H1 (cell line): ENCODE results near the gene PGBD5. TPM values are rescaled to one million over a fixed set of nuclear protein-coding genes. Genes with fewer than 3 reads are reported as not detected.

Experiments
- CTCF ChIA-PET: fragments of 300-600 bp; sonication (Branson Sonifier 250); formaldehyde crosslinking; loops from one replicate; lab custom pipeline; 2021; ENCODE audit not compliant: partially characterized antibody; lab: Charles Lee
- POLR2A ChIA-PET: fragments of 300-600 bp; sonication (Branson Sonifier 250); formaldehyde crosslinking; loops from one replicate; lab custom pipeline; 2021; ENCODE audit warnings: inconsistent platforms; ENCODE audit not compliant: partially characterized antibody; lab: Charles Lee
- DNase-seq, 2 experiments: peaks; one replicate each; pipeline versions ENCODE4 v3.0.0 to v3.0.0-alpha.2; 2010 to 2022; ENCODE audit warnings: low spot score in 2 of 2, low read depth in 1 of 2, mixed read lengths in 1 of 2
- FAIRE-seq: peaks from 2 replicates; lab custom pipeline; 2011; peaks lifted over from hg19 to GRCh38; lab: Jason Lieb, UNC
- H2AFZ ChIP-seq: 2 replicates; pipeline ENCODE4 v1.8.1; 2012; ENCODE audit warnings: low read length, inconsistent platforms
- H2AK5ac ChIP-seq: 2 replicates; pipeline ENCODE4 v1.6.1; 2013; ENCODE audit warnings: low read depth, low read length
- H2BK120ac ChIP-seq: replicated peaks from 2 replicates; pipeline ENCODE3; 2013; ENCODE audit warnings: low read depth, low read length, inconsistent platforms
- H2BK12ac ChIP-seq: 2 replicates; pipeline ENCODE4 v1.6.1; 2013; ENCODE audit warnings: low read depth, low read length
- H2BK15ac ChIP-seq: 2 replicates; pipeline ENCODE4 v1.6.1; 2013; ENCODE audit warnings: low read length
- H2BK20ac ChIP-seq: 2 replicates; pipeline ENCODE4 v1.6.1; 2013; ENCODE audit warnings: low read length
- H2BK5ac ChIP-seq: 2 replicates; pipeline ENCODE4 v1.6.1; 2013; ENCODE audit warnings: low read depth, low read length
- H3K14ac ChIP-seq: 2 replicates; pipeline ENCODE4 v1.6.1; 2013; ENCODE audit warnings: inconsistent platforms; ENCODE audit not compliant: insufficient read length
- H3K18ac ChIP-seq: 2 replicates; pipeline ENCODE4 v1.6.1; 2013; ENCODE audit warnings: low read length; ENCODE audit errors: extremely low read depth
- H3K23ac ChIP-seq: 2 replicates; pipeline ENCODE4 v1.6.1; 2013; ENCODE audit warnings: inconsistent platforms; ENCODE audit not compliant: insufficient read length
- H3K23me2 ChIP-seq: 2 replicates; pipeline ENCODE4 v1.6.1; 2013; ENCODE audit warnings: low read depth, low read length
- H3K27ac ChIP-seq: 2 replicates; pipeline ENCODE4 v1.6.1; 2011; ENCODE audit warnings: low read depth, low read length, inconsistent platforms
- H3K27me3 ChIP-seq, 4 experiments: replicated peaks in 1 of 4; 1 replicate in 1 of 4; 2 replicates in 3 of 4; pipeline versions ENCODE4 v1.6.1 to v1.8.1; 2011 to 2013; ENCODE audit warnings: low read length in 3 of 4, mild to moderate bottlenecking in 3 of 4, inconsistent platforms in 2 of 4, mixed read lengths in 2 of 4, moderate library complexity in 1 of 4; ENCODE audit not compliant: control insufficient read depth in 3 of 4, insufficient read depth in 3 of 4; ENCODE audit errors: extremely low read depth in 1 of 4
- H3K36me3 ChIP-seq, 4 experiments: 2 replicates each; pipeline versions ENCODE4 v1.6.1 to v1.8.1; 2011 to 2013; ENCODE audit warnings: mild to moderate bottlenecking in 4 of 4, low read length in 3 of 4, moderate library complexity in 2 of 4, control low read depth in 1 of 4, inconsistent platforms in 1 of 4; ENCODE audit not compliant: insufficient read depth in 4 of 4, control insufficient read depth in 2 of 4
- H3K4ac ChIP-seq: replicated peaks from 2 replicates; pipeline ENCODE3; 2013; ENCODE audit warnings: low read length, low read depth, mixed read lengths, inconsistent platforms; ENCODE audit not compliant: insufficient read length
- H3K4me1 ChIP-seq, 4 experiments: replicated peaks in 1 of 4; 1 replicate in 1 of 4; 2 replicates in 3 of 4; pipeline versions ENCODE4 v1.6.1 to v1.8.1; 2011 to 2013; ENCODE audit warnings: low read length in 3 of 4, inconsistent platforms in 2 of 4, mixed read lengths in 1 of 4; ENCODE audit not compliant: insufficient read depth in 4 of 4, control insufficient read depth in 3 of 4
- H3K4me2 ChIP-seq, 2 experiments: 2 replicates each; pipeline versions ENCODE4 v1.6.1 to v1.8.1; 2011 to 2013; ENCODE audit warnings: low read depth in 2 of 2, low read length in 2 of 2, control low read depth in 1 of 2, inconsistent platforms in 1 of 2, mild to moderate bottlenecking in 1 of 2; ENCODE audit not compliant: insufficient read depth in 1 of 2
- H3K4me3 ChIP-seq, 4 experiments: fragments of 200-600, 300-600 bp in 1 of 4; sonication (generic), shearing (Covaris generic), sonication (Bioruptor Twin) in 1 of 4; 2 replicates each; pipeline versions ENCODE4 v1.5.1 to v1.8.1; 2011 to 2016; ENCODE audit warnings: low read length in 4 of 4, low read depth in 3 of 4, control low read depth in 2 of 4, inconsistent platforms in 2 of 4, mild to moderate bottlenecking in 2 of 4, mixed read lengths in 1 of 4, moderate library complexity in 1 of 4; ENCODE audit not compliant: insufficient read depth in 2 of 4; ENCODE audit errors: extremely low read depth in 1 of 4
- H3K56ac ChIP-seq: replicated peaks from 2 replicates; pipeline ENCODE3; 2013; ENCODE audit warnings: low read depth, mild to moderate bottlenecking, mixed read lengths, low read length, inconsistent platforms; ENCODE audit not compliant: insufficient read length
- H3K79me1 ChIP-seq: 2 replicates; pipeline ENCODE4 v1.6.1; 2013; ENCODE audit warnings: low read depth, low read length, control low read depth
- H3K79me2 ChIP-seq, 2 experiments: 2 replicates each; pipeline versions ENCODE4 v1.6.1 to v1.8.1; 2012 to 2013; ENCODE audit warnings: low read length in 2 of 2, mild to moderate bottlenecking in 2 of 2, inconsistent platforms in 1 of 2; ENCODE audit not compliant: insufficient read depth in 2 of 2, control insufficient read depth in 1 of 2
- H3K9ac ChIP-seq, 4 experiments: replicated peaks in 1 of 4; 1 replicate in 1 of 4; 2 replicates in 3 of 4; pipeline versions ENCODE4 v1.6.1 to v1.8.1; 2011 to 2013; ENCODE audit warnings: low read depth in 3 of 4, low read length in 3 of 4, control low read depth in 2 of 4, mild to moderate bottlenecking in 2 of 4, moderate library complexity in 2 of 4, inconsistent platforms in 1 of 4; ENCODE audit errors: extremely low read depth in 1 of 4
- H3K9me3 ChIP-seq, 2 experiments: 2 replicates each; pipeline versions ENCODE4 v1.6.1 to v1.8.1; 2012 to 2013; ENCODE audit warnings: mild to moderate bottlenecking in 2 of 2, moderate library complexity in 2 of 2, control low read depth in 1 of 2, inconsistent platforms in 1 of 2, low read depth in 1 of 2, low read length in 1 of 2, mixed read lengths in 1 of 2; ENCODE audit not compliant: insufficient read depth in 2 of 2
- H4K20me1 ChIP-seq, 2 experiments: replicated peaks in 1 of 2; 2 replicates each; pipeline versions ENCODE3 to v1.8.1; 2011 to 2013; ENCODE audit warnings: inconsistent platforms in 2 of 2, low read length in 2 of 2, mild to moderate bottlenecking in 1 of 2; ENCODE audit not compliant: insufficient read depth in 2 of 2, control insufficient read depth in 1 of 2
- H4K5ac ChIP-seq: 2 replicates; pipeline ENCODE4 v1.6.1; 2013; ENCODE audit warnings: low read length, low read depth, mixed read lengths, inconsistent platforms; ENCODE audit not compliant: insufficient read length
- H4K8ac ChIP-seq: 2 replicates; pipeline ENCODE4 v1.8.0; 2013; ENCODE audit warnings: mild to moderate bottlenecking, moderate library complexity, low read length, inconsistent platforms; ENCODE audit not compliant: insufficient read depth; ENCODE audit errors: extremely low read depth
- H4K91ac ChIP-seq: replicated peaks from 2 replicates; pipeline ENCODE3; 2013; ENCODE audit warnings: low read length, mixed read lengths, inconsistent platforms; ENCODE audit not compliant: insufficient read length
- ASH2L ChIP-seq: fragments of 200-600, 300-600 bp; sonication (generic); IDR thresholded peaks from one replicate; pipeline ENCODE4 v1.7.1; 2017; ENCODE audit warnings: low read length
- CREB1 ChIP-seq: IDR thresholded peaks from 2 replicates; pipeline ENCODE4 v1.6.1; 2012; ENCODE audit warnings: inconsistent platforms
- FOSL1 ChIP-seq: IDR thresholded peaks from 2 replicates; pipeline ENCODE4 v1.6.1; 2011; ENCODE audit warnings: mild to moderate bottlenecking, low read depth, low read length, moderate library complexity; ENCODE audit not compliant: insufficient read depth
- KDM4A ChIP-seq: IDR thresholded peaks from one replicate; pipeline ENCODE4 v1.7.1; 2012; ENCODE audit warnings: low read depth, mild to moderate bottlenecking, moderate library complexity, low read length, inconsistent platforms; ENCODE audit not compliant: severe bottlenecking
- POLR2AphosphoS5 ChIP-seq: IDR thresholded peaks from 2 replicates; pipeline ENCODE4 v1.6.1; 2011; ENCODE audit warnings: low read depth, low read length
- SP2 ChIP-seq: IDR thresholded peaks from 2 replicates; pipeline ENCODE4 v1.6.1; 2012; ENCODE audit warnings: mild to moderate bottlenecking, low read length, inconsistent platforms
- WGBS, 2 experiments: shearing (Covaris generic) in 1 of 2; methylation state at CpG; one replicate each; pipeline versions ENCODE4 v1.1.6 to v1.1.7; 2013 to 2015; ENCODE audit warnings: low lambda C conversion rate in 2 of 2, mixed read lengths in 2 of 2, inconsistent platforms in 1 of 2, low coverage in 1 of 2, missing lambda C conversion rate in 1 of 2; ENCODE audit not compliant: insufficient replicate concordance in 2 of 2, insufficient coverage in 1 of 2, insufficient read length in 1 of 2; ENCODE audit errors: extremely low coverage in 1 of 2, missing lambda C conversion rate in 1 of 2; 5-methylcytosine and 5-hydroxymethylcytosine counted together
- polyA plus RNA-seq, 7 experiments: library from polyadenylated mRNA; depleted of rRNA in 3 of 7; stranded (reverse) in 5 of 7; unstranded in 2 of 7; fragments of >200 nt in 5 of 7; fragments of 200-250 nt in 2 of 7; gene quantifications; 1 replicate in 5 of 7; 2 replicates in 1 of 7; 4 replicates in 1 of 7; pipeline versions ENCODE4 v1.2.1 to v1.2.3, GENCODE V29; 2011 to 2013; ENCODE audit warnings: missing spikeins in 2 of 7, mixed read lengths in 2 of 7
- total RNA-seq: library from RNA; stranded (reverse); fragmentation: NEBNext Ultra II Directional; extraction: Animal tissue kit (Norgen Biotek cat#: 25700); gene quantifications from 2 replicates; pipeline ENCODE4 v1.2.1, GENCODE V29; 2021

The PGBD5 gene
- total and polyA plus RNA-seq, 2 of the 8 experiments (the other 6 are each of a cell fraction or from before 2014, with no cell fraction given), result 16.3 to 18.4 TPM

DNA sequence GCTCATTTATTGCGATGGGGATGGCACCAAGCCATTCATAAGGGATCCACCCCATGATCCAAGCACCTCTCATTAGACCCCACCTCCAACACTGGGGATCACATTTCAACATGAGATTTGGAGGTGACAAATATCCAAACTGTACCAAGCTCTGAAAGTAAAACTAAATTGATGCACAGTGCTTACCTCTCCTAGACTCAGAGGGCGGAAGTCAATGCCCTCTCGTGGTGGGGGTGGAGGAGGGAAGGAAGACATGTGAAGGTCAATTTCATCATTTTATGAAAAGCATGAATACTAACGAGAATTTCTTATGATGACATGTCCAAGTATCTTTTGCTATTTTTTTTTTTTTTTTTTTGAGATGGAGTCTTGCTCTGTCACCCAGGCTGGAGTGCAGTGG is 120.0 kb downstream of the PGBD5 start:
- H3K27ac ChIP-seq, result no peak overlapping the region
- no peak for FAIRE-seq
- POLR2A ChIA-PET, result interaction anchor here (0.7 to 1.4 kb wide), 2 partner anchors 22 to 870 kb away, joined by 3 read pairs; no protein-coding TSS in a partner anchor

More for the DNA sequence above, 120.0 kb downstream of the PGBD5 start:
- Histone ChIP-seq H3K79me1 (no peaks in the 10 kb centered on the region), H3K27me3 (no peaks in the 10 kb centered on the region), H2BK20ac (no peak overlapping the region), H2BK15ac (no peak overlapping the region), H3K4me2 (no peak overlapping the region), H3K79me2 (no peaks in the 10 kb centered on the region), H3K4me1 (peaks cover 0 to 2% (median 0%) of the 10 kb centered on the region in 4 experiments; a peak in 1 of 7 replicates), H3K18ac (no peak overlapping the region), H3K36me3 (no peaks in the 10 kb centered on the region), H4K20me1 (no peaks in the 10 kb centered on the region), H4K91ac (no peak overlapping the region), H3K9me3 (no peaks in the 10 kb centered on the region), H3K23ac (no peak overlapping the region), H3K4me3 (no peak overlapping the region), H3K14ac (no peak overlapping the region), H2BK5ac (no peak overlapping the region), H4K5ac (no peak overlapping the region), H2BK120ac (no peak overlapping the region), H2AK5ac (no peak overlapping the region), H2BK12ac (no peak overlapping the region), H3K9ac (no peak overlapping the region), H4K8ac (no peak overlapping the region), H3K56ac (no peak overlapping the region), H3K23me2 (no peaks in the 10 kb centered on the region), H3K4ac (no peak overlapping the region), H2AFZ (no peak overlapping the region)
- CTCF ChIA-PET, result interaction anchor here (0.7 to 1.6 kb wide), 6 partner anchors 9 to 1983 kb away, joined by 3 to 5 read pairs (median 3); no protein-coding TSS in a partner anchor
- WGBS, 2 experiments, result 94% methylated on average over 3 of the region's 4 CpGs; no CpG with 5 or more reads in 1 of the 2 experiments
- no peak for DNase-seq
- TF ChIP-seq SP2 (no peak), FOSL1 (no peak), ASH2L (no peak), KDM4A (no peak), CREB1 (no peak), POLR2AphosphoS5 (no peak)
